Stimulated activated memory B cell treated with anti-CD40 and anti-IgM and Interleukin-4, amounts not matched to agents 10 μg/mL and 1 μg/mL and 100 μg/mL, for 72 hours (primary cell): ENCODE measurements around the gene NUBP2.
A peak's percentile ranks its signal among the peaks of the same experiment; 100 is the strongest.

Experiments used
- ATAC-seq: fragments of 150-1000 bp; cut with Tn5 transposase; 2 replicates; pipeline ENCODE4 v1.10.0; 2021
- H3K27ac Mint-ChIP-seq: one replicate; pipeline ENCODE4 v1.8.0; 2022; ENCODE audit warnings: mild to moderate bottlenecking, mixed read lengths
- H3K27me3 Mint-ChIP-seq: one replicate; pipeline ENCODE4 v1.8.0; 2022; ENCODE audit warnings: mixed read lengths
- H3K36me3 Mint-ChIP-seq: one replicate; pipeline ENCODE4 v1.8.0; 2022; ENCODE audit warnings: mixed read lengths
- H3K4me1 Mint-ChIP-seq: one replicate; pipeline ENCODE4 v1.8.0; 2022; ENCODE audit warnings: mixed read lengths
- H3K4me3 Mint-ChIP-seq: one replicate; pipeline ENCODE4 v1.8.0; 2022; ENCODE audit warnings: mild to moderate bottlenecking, moderate library complexity, mixed read lengths
- H3K9me3 Mint-ChIP-seq: one replicate; pipeline ENCODE4 v1.8.0; 2022; ENCODE audit warnings: mixed read lengths

NUBP2 gene

DNA sequence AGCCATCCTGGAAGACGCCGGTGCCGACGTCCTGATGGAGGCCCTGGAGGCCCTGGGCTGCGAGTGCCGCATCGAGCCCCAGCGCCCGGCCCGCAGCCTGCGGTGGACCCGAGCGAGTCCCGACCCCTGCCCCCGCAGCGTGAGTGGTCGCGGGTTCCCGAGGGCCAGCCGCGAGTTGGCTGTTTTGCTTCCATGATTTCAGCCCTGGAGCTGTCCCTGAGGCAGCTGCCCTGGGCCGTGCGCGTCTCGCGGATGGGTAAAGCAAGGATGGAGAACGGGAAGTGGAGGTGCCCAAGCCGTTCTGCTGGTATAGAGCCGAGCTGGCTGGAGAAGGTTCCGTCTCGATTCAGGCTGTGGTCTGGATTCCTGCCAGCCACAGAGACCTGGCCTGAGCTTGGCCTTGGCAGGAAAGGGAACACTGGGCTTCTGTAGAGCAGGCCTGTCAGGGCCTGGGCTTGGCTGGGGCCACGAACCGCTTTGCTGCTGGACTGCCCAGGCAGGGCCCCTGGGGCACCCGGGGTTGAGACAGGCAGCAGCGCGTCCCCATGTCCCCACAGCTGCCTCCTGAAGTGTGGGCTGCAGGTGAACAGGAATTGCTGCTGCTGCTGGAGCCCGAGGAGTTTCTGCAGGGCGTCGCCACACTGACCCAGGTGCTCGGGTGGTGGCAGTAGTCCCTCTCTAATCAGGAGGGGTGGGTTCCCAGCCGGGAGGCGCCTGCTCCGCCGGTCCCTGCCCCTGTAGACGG lies 8.9 kb upstream of the NUBP2 start:
- Mint-ChIP-seq H3K27me3 (no peaks in the 10 kb centered on the region), H3K27ac (peak overlapping the region; percentile 95), H3K4me3 (peak overlapping the region; percentile 99), H3K9me3 (no peaks in the 10 kb centered on the region), H3K4me1 (peaks cover 30% of the 10 kb centered on the region), H3K36me3 (peaks cover 19% of the 10 kb centered on the region)
- ATAC-seq = no peak

- H3K36me3 Mint-ChIP-seq = peaks cover 17% of the 10 kb centered on the region
- no peak overlapping the region for H3K27ac Mint-ChIP-seq
- no peaks in the 10 kb centered on the region for H3K9me3 Mint-ChIP-seq
- peaks cover 35% of the 10 kb centered on the region for H3K4me1 Mint-ChIP-seq
- ATAC-seq = no peak
- H3K27me3 Mint-ChIP-seq = no peaks in the 10 kb centered on the region
- H3K4me3 Mint-ChIP-seq = no peak overlapping the region
These were observed 8.3 kb upstream of the NUBP2 start for GRCh38 chr16:1774448-1774780.

- H3K27ac Mint-ChIP-seq = no peak overlapping the region
- no peak overlapping the region for H3K4me3 Mint-ChIP-seq
- H3K4me1 Mint-ChIP-seq = peaks cover 30% of the 10 kb centered on the region
- no peak for ATAC-seq
- no peaks in the 10 kb centered on the region for H3K9me3 Mint-ChIP-seq
- H3K27me3 Mint-ChIP-seq = no peaks in the 10 kb centered on the region
- peaks cover 14% of the 10 kb centered on the region for H3K36me3 Mint-ChIP-seq
These were observed 7.5 kb upstream of the NUBP2 start for GRCh38 chr16:1775006-1775845.

- no peak for ATAC-seq
These were observed 6.7 kb upstream of the NUBP2 start for GRCh38 chr16:1775846-1776671.

DNA sequence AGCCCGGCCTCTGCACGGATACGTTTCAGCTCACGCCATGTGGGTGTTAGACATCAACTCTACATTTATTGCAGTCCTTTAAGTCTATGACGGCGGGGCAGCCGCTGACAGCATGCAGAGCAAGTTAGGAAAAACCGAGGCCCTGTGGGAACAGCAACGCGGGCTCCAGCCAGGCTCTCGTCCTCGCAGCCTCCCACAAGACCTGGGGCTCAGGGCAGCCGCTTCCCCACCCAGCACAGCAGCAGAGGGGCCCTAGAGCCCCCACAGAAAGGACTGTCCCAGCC lies 6.1 kb upstream of the NUBP2 start:
- Mint-ChIP-seq H3K27me3 (no peaks in the 10 kb centered on the region), H3K36me3 (peaks cover 13% of the 10 kb centered on the region), H3K4me1 (peaks cover 33% of the 10 kb centered on the region), H3K27ac (no peak overlapping the region), H3K9me3 (no peaks in the 10 kb centered on the region), H3K4me3 (no peak overlapping the region)
- no peak for ATAC-seq

More at GRCh38 chr16:1775846-1776671, 6.7 kb upstream of the NUBP2 start:
- Mint-ChIP-seq H3K36me3 (peaks cover 13% of the 10 kb centered on the region), H3K27ac (no peak overlapping the region), H3K9me3 (no peaks in the 10 kb centered on the region), H3K4me1 (peaks cover 27% of the 10 kb centered on the region), H3K4me3 (no peak overlapping the region), H3K27me3 (no peaks in the 10 kb centered on the region)

DNA sequence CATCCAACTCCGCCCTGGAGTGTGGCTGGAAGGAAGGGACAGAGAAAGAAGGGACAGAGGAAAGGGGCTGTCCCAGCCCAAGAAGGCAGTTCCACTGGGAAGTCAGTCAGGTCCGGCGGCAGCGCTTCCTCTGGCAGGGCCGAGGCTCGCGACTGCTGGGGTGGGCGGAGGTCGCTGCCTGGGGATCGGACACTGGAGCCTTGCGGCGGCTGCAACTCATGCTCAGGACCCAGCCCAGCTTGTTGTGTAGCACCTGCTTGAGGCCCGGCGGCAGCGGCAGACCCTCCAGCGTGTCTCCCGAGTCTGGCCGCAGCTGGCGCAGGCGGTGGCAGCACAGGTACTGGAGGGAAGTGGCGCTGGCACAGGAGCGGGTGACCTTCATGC lies 5.8 kb upstream of the NUBP2 start:
- Mint-ChIP-seq H3K4me1 (peaks cover 33% of the 10 kb centered on the region), H3K27me3 (no peaks in the 10 kb centered on the region), H3K9me3 (no peaks in the 10 kb centered on the region), H3K27ac (no peak overlapping the region), H3K36me3 (peaks cover 11% of the 10 kb centered on the region), H3K4me3 (no peak overlapping the region)
- ATAC-seq = no peak

DNA sequence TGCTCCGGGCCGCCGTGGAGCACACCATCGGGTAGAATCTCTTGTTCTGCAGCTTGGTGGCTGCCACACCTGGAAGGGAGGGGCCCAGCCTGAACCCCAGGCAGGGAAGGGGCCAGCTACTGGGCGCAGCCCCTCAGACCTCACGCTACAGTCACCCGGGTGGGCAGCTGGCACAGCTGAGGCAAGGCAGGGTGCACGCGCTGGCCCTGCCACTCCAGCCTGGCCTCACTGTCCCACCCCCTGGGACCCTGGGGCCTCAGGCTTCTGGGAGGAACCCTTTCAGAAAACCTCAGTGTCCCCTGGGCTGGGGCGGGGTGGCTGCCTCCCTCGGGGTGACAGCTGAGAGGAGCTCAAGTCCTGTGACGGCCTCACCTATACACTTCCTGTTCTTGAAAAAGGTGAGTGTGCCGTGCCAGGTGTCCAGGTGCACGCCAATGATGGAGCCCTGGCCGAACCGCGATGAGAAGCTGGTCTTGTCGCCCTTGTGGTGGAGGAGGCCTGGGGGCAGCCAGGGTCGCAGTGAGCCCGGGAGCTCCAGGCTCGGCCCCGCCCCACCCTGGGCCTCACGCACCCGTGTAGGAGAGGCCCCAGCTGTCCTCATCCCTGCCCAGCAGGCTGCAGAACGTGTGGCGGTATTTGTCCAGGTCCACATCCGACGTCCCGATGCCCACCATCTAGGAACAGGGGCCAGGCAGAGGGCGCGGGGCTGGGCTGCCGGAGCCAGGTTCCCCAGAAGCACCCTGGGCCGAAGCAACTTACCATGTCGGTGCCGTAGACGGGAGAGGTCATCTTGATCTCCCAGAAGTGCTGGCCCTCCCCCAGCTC lies 5.2 kb upstream of the NUBP2 start:
- H3K4me3 Mint-ChIP-seq = no peak overlapping the region
- H3K27ac Mint-ChIP-seq = no peak overlapping the region
- H3K4me1 Mint-ChIP-seq = peaks cover 28% of the 10 kb centered on the region
- H3K27me3 Mint-ChIP-seq = no peaks in the 10 kb centered on the region
- H3K9me3 Mint-ChIP-seq = no peaks in the 10 kb centered on the region
- peaks cover 6% of the 10 kb centered on the region for H3K36me3 Mint-ChIP-seq
- ATAC-seq = no peak

- H3K27me3 Mint-ChIP-seq = no peaks in the 10 kb centered on the region
- H3K4me3 Mint-ChIP-seq = no peak overlapping the region
- ATAC-seq = no peak
- H3K4me1 Mint-ChIP-seq = peaks cover 28% of the 10 kb centered on the region
- H3K36me3 Mint-ChIP-seq = peaks cover 6% of the 10 kb centered on the region
- H3K27ac Mint-ChIP-seq = peak overlapping the region; percentile 54
- H3K9me3 Mint-ChIP-seq = no peaks in the 10 kb centered on the region
These were observed 4.3 kb upstream of the NUBP2 start for GRCh38 chr16:1778200-1779179.

- H3K4me3 Mint-ChIP-seq = peak overlapping the region; percentile 24
- H3K36me3 Mint-ChIP-seq = peaks cover 6% of the 10 kb centered on the region
- H3K4me1 Mint-ChIP-seq = peaks cover 23% of the 10 kb centered on the region
- H3K27me3 Mint-ChIP-seq = no peaks in the 10 kb centered on the region
- peak overlapping the region; percentile 54 for H3K27ac Mint-ChIP-seq
- H3K9me3 Mint-ChIP-seq = no peaks in the 10 kb centered on the region
- no peak for ATAC-seq
These were observed 3.5 kb upstream of the NUBP2 start for GRCh38 chr16:1779234-1779701.

GRCh38 chr16:1779741-1780676 lies 2.8 kb upstream of the NUBP2 start:
- no peaks in the 10 kb centered on the region for H3K9me3 Mint-ChIP-seq
- H3K36me3 Mint-ChIP-seq = peaks cover 9% of the 10 kb centered on the region
- H3K4me3 Mint-ChIP-seq = peak overlapping the region; percentile 29
- H3K27ac Mint-ChIP-seq = no peak overlapping the region
- ATAC-seq = no peak
- H3K4me1 Mint-ChIP-seq = peaks cover 26% of the 10 kb centered on the region
- no peaks in the 10 kb centered on the region for H3K27me3 Mint-ChIP-seq

DNA sequence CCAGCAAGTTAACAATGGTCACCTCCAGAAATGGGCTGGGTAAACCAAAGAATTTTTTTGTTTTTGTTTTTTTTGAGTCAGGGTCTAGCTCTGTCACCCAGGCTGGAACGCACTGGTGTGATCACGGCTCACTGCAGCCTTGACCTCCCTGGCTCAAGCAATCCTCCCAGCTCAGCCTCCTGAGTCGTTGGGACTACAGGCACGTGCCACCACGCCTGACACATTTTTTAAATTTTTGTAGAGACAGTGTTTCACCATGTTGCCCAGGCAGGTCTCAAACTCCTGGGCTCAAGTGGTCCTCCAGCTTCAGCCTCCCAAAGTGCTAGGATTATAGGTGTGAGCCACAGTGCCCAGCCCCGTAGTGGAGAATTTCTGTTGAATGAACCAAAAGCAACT lies 2.1 kb upstream of the NUBP2 start:
- ATAC-seq = no peak
- Mint-ChIP-seq H3K4me3 (no peak overlapping the region), H3K4me1 (peaks cover 32% of the 10 kb centered on the region), H3K36me3 (peaks cover 13% of the 10 kb centered on the region), H3K9me3 (no peaks in the 10 kb centered on the region), H3K27me3 (no peaks in the 10 kb centered on the region), H3K27ac (no peak overlapping the region)

- H3K27me3 Mint-ChIP-seq = no peaks in the 10 kb centered on the region
- peaks cover 37% of the 10 kb centered on the region for H3K4me1 Mint-ChIP-seq
- H3K27ac Mint-ChIP-seq = peak overlapping the region; percentile 81
- H3K9me3 Mint-ChIP-seq = no peaks in the 10 kb centered on the region
- H3K36me3 Mint-ChIP-seq = peaks cover 13% of the 10 kb centered on the region
- peak overlapping the region; percentile 85 for H3K4me3 Mint-ChIP-seq
- no peak for ATAC-seq
These were observed 1.5 kb upstream of the NUBP2 start for GRCh38 chr16:1781254-1781653.
